Liver (tissue), 9 donors: ENCODE measurements around the gene ZC3H8. TPM values are rescaled to one million over a fixed set of nuclear protein-coding genes. Genes with fewer than 3 reads are reported as not detected.

Experiments used
- DNase-seq: peaks from one replicate; pipeline ENCODE4 v3.0.0-alpha.2; 2017; ENCODE audit warnings: low spot score
- H3K27ac ChIP-seq, 2 donors: one replicate each; pipeline ENCODE4 v1.7.0; 2013; ENCODE audit warnings: inconsistent platforms in 2 of 2, low read length in 2 of 2, control low read depth in 1 of 2, low read depth in 1 of 2, mild to moderate bottlenecking in 1 of 2
- H3K27me3 ChIP-seq, 4 donors: one replicate each; pipeline versions ENCODE4 v1.6.1 to v1.7.0; 2013; ENCODE audit warnings: low read length in 3 of 4, inconsistent platforms in 1 of 4, mild to moderate bottlenecking in 1 of 4, moderate library complexity in 1 of 4; ENCODE audit not compliant: control insufficient read depth in 4 of 4, insufficient read depth in 4 of 4
- H3K36me3 ChIP-seq, 4 donors: one replicate each; pipeline versions ENCODE4 v1.6.1 to v1.7.0; 2013; ENCODE audit warnings: low read length in 3 of 4, mild to moderate bottlenecking in 3 of 4, low read depth in 1 of 4, moderate library complexity in 1 of 4; ENCODE audit not compliant: control insufficient read depth in 4 of 4, insufficient read depth in 3 of 4
- H3K4me1 ChIP-seq, 4 donors: one replicate each; pipeline versions ENCODE4 v1.6.1 to v1.7.0; 2013; ENCODE audit warnings: low read length in 3 of 4, mild to moderate bottlenecking in 3 of 4, moderate library complexity in 1 of 4; ENCODE audit not compliant: control insufficient read depth in 4 of 4, insufficient read depth in 4 of 4
- H3K4me3 ChIP-seq, 3 donors: one replicate each; pipeline versions ENCODE4 v1.6.1 to v1.7.0; 2013; ENCODE audit warnings: low read length in 3 of 3, control low read depth in 1 of 3, low read depth in 1 of 3, mild to moderate bottlenecking in 1 of 3
- H3K9ac ChIP-seq, 2 donors: one replicate each; pipeline ENCODE4 v1.7.0; 2013; ENCODE audit warnings: low read length in 2 of 2, mild to moderate bottlenecking in 2 of 2, moderate library complexity in 2 of 2, control low read depth in 1 of 2, low read depth in 1 of 2
- H3K9me3 ChIP-seq, 4 donors: one replicate each; pipeline versions ENCODE4 v1.6.1 to v1.7.0; 2013; ENCODE audit warnings: low read length in 3 of 4; ENCODE audit not compliant: control insufficient read depth in 4 of 4
- ATF3 ChIP-seq: IDR thresholded peaks from 2 replicates; pipeline ENCODE4 v1.6.1; 2016; ENCODE audit warnings: antibody characterized with exemption
- CTCF ChIP-seq: fragments of 150-350 bp; IDR thresholded peaks from 2 replicates; pipeline ENCODE4 v1.5.1; 2017; ENCODE audit warnings: improper control_type of control experiment, low read depth, low read length; ENCODE audit not compliant: missing input control
- EGR1 ChIP-seq, 2 donors: IDR thresholded peaks; 2 replicates each; pipeline ENCODE4 v1.6.1; 2016 to 2018; ENCODE audit warnings: antibody characterized with exemption in 2 of 2, low read depth in 2 of 2
- FOXA1 ChIP-seq: IDR thresholded peaks from 2 replicates; pipeline ENCODE4 v1.6.1; 2016; ENCODE audit warnings: antibody characterized with exemption
- FOXA2 ChIP-seq: IDR thresholded peaks from 2 replicates; pipeline ENCODE4 v1.6.1; 2016; ENCODE audit warnings: antibody characterized with exemption
- GABPA ChIP-seq, 2 donors: IDR thresholded peaks in 1 of 2; conservative IDR thresholded peaks in 1 of 2; 2 replicates each; pipeline ENCODE4 v1.6.1; 2016; ENCODE audit warnings: antibody characterized with exemption in 2 of 2, mild to moderate bottlenecking in 1 of 2, moderate library complexity in 1 of 2
- HNF4A ChIP-seq, 2 donors: conservative IDR thresholded peaks; 2 replicates each; pipeline ENCODE4 v1.6.1; 2016; ENCODE audit warnings: antibody characterized with exemption in 2 of 2, mild to moderate bottlenecking in 2 of 2
- HNF4G ChIP-seq: IDR thresholded peaks from 2 replicates; pipeline ENCODE4 v1.6.1; 2016; ENCODE audit warnings: antibody characterized with exemption
- JUND ChIP-seq, 2 donors: IDR thresholded peaks; 2 replicates each; pipeline ENCODE4 v1.6.1; 2016; ENCODE audit warnings: antibody characterized with exemption in 2 of 2
- MAX ChIP-seq: IDR thresholded peaks from 2 replicates; pipeline ENCODE4 v1.6.1; 2016; ENCODE audit warnings: antibody characterized with exemption
- NR2F2 ChIP-seq: IDR thresholded peaks from 2 replicates; pipeline ENCODE4 v1.6.1; 2016; ENCODE audit warnings: antibody characterized with exemption
- RAD21 ChIP-seq, 2 donors: IDR thresholded peaks; 2 replicates each; pipeline ENCODE4 v1.6.1; 2016; ENCODE audit warnings: antibody characterized with exemption in 2 of 2, mild to moderate bottlenecking in 2 of 2
- REST ChIP-seq: IDR thresholded peaks from 2 replicates; pipeline ENCODE4 v1.6.1; 2016; ENCODE audit warnings: antibody characterized with exemption, mild to moderate bottlenecking
- RXRA ChIP-seq, 2 donors: IDR thresholded peaks; 2 replicates each; pipeline ENCODE4 v1.6.1; 2017 to 2018; ENCODE audit warnings: antibody characterized with exemption in 2 of 2, mild to moderate bottlenecking in 1 of 2
- SP1 ChIP-seq: IDR thresholded peaks from 2 replicates; pipeline ENCODE4 v1.6.1; 2018; ENCODE audit warnings: antibody characterized with exemption, mild to moderate bottlenecking
- TAF1 ChIP-seq: conservative IDR thresholded peaks from 2 replicates; pipeline ENCODE4 v1.6.1; 2016; ENCODE audit warnings: antibody characterized with exemption, mild to moderate bottlenecking
- YY1 ChIP-seq: IDR thresholded peaks from 2 replicates; pipeline ENCODE4 v1.6.1; 2016; ENCODE audit warnings: antibody characterized with exemption, mild to moderate bottlenecking
- WGBS: extraction: QIAGEN DNeasy Blood & Tissue Kit; methylation state at CpG from one replicate; pipeline ENCODE4 v1.1.7; 2013; 5-methylcytosine and 5-hydroxymethylcytosine counted together
- polyA plus RNA-seq, 2 donors: library from polyadenylated mRNA; stranded (reverse) in 1 of 2; unstranded in 1 of 2; fragments of 200-250 nt in 1 of 2; fragments of >200 nt in 1 of 2; fragmentation: Nextera tagmentation in 1 of 2; extraction: Ambion mirVana in 1 of 2; gene quantifications; one replicate each; pipeline versions ENCODE4 v1.2.1 to v1.2.3, GENCODE V29; 2013 to 2015
- total RNA-seq, 2 donors: library from RNA; depleted of rRNA; stranded (reverse); fragments of >200 nt; gene quantifications; one replicate each; pipeline ENCODE4 v1.2.3, GENCODE V29; 2014
- TF ChIP-seq, protein P1 (sequence below): IDR thresholded peaks from 2 replicates; pipeline ENCODE4 v1.6.1; 2016; ENCODE audit warnings: antibody characterized with exemption
- donor health status: healthy.
- donor health status: healthy.
- donor health status: healthy.
- donor health status: healthy.
- donor health status: healthy.

The ZC3H8 gene
- total and polyA plus RNA-seq, 4 donors, result 2.4 to 8.9 (median 6.5) TPM

GRCh38 chr2:112273349-112273748, 18.5 kb upstream of the ZC3H8 start:
- Histone ChIP-seq H3K36me3 (no peaks in the 10 kb centered on the region), H3K4me3 (no peak overlapping the region), H3K9me3 (no peaks in the 10 kb centered on the region), H3K27me3 (no peaks in the 10 kb centered on the region), H3K9ac (no peak overlapping the region), H3K4me1 (peaks cover 0 to 13% (median under 1%) of the 10 kb centered on the region in 4 donors), H3K27ac (no peak overlapping the region)
- no peak for DNase-seq
- TF ChIP-seq, protein P1, sequence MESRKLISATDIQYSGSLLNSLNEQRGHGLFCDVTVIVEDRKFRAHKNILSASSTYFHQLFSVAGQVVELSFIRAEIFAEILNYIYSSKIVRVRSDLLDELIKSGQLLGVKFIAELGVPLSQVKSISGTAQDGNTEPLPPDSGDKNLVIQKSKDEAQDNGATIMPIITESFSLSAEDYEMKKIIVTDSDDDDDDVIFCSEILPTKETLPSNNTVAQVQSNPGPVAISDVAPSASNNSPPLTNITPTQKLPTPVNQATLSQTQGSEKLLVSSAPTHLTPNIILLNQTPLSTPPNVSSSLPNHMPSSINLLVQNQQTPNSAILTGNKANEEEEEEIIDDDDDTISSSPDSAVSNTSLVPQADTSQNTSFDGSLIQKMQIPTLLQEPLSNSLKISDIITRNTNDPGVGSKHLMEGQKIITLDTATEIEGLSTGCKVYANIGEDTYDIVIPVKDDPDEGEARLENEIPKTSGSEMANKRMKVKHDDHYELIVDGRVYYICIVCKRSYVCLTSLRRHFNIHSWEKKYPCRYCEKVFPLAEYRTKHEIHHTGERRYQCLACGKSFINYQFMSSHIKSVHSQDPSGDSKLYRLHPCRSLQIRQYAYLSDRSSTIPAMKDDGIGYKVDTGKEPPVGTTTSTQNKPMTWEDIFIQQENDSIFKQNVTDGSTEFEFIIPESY, result no peak
- no peak for TF ChIP-seq HNF4G
- TF ChIP-seq RXRA (IDR thresholded peaks at IDR 0.05), result no peak
- TF ChIP-seq FOXA2, result no peak
- TF ChIP-seq YY1, result no peak
- no peak for TF ChIP-seq TAF1
- no peak for TF ChIP-seq GABPA (IDR thresholded peaks at IDR 0.05 in 1 of 2, conservative IDR thresholded peaks at IDR 0.05 in 1 of 2)
- TF ChIP-seq REST, result no peak
- TF ChIP-seq EGR1 (IDR thresholded peaks at IDR 0.05; ENCODE audit: low read depth in 2 of 2), result no peak
- no peak for TF ChIP-seq JUND (IDR thresholded peaks at IDR 0.05)
- TF ChIP-seq RAD21 (IDR thresholded peaks at IDR 0.05), result no peak
- no peak for TF ChIP-seq FOXA1
- TF ChIP-seq ATF3, result no peak
- TF ChIP-seq SP1, result no peak
- TF ChIP-seq NR2F2, result no peak
- no peak for TF ChIP-seq HNF4A (conservative IDR thresholded peaks at IDR 0.05)
- TF ChIP-seq MAX, result no peak
- TF ChIP-seq CTCF, result no peak
- 95% methylated on average over 5 of the region's 5 CpGs for WGBS
